NCI-H510A treated with DMSO at 0.1 percent for 48 hours (cell line): ENCODE results near the gene WNK3.
A peak's percentile ranks its signal among the peaks of the same experiment; 100 is the strongest.

Source experiments
- DNase-seq: peaks from one replicate; lab custom pipeline; 2025; lab: John Stamatoyannopoulos, UW

WNK3 gene

DNA sequence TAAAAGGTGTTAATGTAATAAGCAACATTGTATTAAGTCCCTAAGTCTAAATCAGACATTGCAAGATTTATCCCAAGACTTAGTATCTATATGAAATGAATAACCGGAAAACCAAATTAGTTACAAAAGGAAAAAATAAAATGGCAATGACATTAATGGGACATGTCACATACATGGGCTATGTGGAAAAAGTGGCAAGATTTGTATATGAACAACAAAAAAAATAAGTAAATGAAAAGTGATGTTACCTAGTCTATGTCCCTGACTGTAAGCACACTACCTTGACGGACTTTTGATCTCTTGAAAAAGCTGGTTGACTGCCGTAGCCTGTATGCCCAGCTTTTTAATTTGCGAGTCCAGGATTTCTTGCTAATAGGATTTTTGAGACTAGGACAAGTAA lies 119.3 kb downstream of the WNK3 start:
- no peak for DNase-seq

GRCh38 chrX:54237014-54237413 lies 120.8 kb downstream of the WNK3 start:
- DNase-seq = no peak

GRCh38 chrX:54230435-54231148 lies 127.3 kb downstream of the WNK3 start:
- no peak for DNase-seq

GRCh38 chrX:54223581-54223980 lies 134.3 kb downstream of the WNK3 start:
- DNase-seq = no peak

- no peak for DNase-seq
Measured at GRCh38 chrX:54213603-54214002, 144.2 kb downstream of the WNK3 start.

DNA sequence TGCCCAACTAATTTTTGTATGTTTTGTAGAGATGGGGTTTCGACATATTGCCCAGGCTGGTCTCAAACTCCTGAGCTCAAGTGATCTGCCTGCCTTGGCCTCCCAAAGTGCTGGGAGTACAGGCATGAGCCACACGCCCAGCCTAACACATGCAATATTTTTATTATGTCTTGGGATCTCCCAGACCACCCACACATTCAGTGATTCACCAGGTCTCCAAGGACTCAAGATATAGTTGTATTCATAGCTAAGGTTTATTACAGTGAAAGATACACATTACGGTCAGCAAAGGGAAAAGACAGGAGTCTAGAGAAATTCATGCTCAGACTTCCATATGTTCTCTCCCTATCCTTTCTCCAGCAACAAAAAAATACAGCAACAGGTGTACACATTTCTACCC lies 149.3 kb downstream of the WNK3 start:
- DNase-seq = no peak

- no peak for DNase-seq
Measured at GRCh38 chrX:54198262-54198661, 159.6 kb downstream of the WNK3 start.

DNA sequence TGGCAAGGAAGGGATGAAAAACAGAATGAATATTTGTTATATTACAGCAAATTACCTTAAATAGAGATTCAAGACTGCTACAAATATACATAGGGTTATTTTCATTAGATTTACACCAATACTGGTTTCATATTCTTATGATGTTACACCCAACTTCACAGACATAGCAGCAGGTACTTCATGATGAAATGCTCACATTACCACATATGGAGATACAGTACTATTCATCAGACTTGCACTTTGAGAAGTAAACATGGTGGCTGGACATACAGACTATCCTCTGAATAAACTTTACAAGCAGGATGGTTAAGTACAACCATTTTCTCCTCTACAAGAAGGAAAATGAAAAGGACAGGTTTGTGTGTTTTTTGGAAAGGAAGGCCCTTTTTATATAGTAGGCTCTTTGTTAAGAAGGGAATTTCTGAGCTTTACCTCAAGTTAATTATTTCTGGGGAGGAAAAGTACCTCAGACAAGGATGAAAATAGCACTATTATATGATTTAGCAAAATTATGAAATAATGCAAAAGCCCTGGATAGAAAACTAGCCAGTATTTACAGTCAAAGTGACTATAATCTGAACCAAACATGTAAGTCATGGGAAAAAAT lies 162.8 kb downstream of the WNK3 start:
- DNase-seq = no peak

GRCh38 chrX:54193085-54193821 lies 164.6 kb downstream of the WNK3 start:
- DNase-seq = no peak

DNA sequence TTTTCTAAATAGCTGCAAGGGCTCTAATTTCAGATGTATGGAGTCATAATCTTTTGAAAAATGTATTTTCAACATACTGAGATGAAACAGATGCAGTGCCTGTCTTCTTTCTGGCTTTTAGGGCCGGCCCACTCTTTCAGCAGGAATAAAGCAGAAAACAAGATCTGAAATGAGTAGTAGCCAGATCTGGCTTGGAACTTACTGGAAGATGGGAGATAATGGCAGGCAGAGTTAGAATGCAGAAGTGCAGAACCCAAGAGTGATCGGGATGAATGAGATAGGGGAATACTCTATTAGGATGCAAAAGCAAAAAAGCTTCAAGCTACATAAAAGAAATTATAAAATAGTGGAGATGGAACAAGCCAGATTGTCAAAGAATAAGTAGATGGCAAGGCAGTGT lies 173.4 kb downstream of the WNK3 start:
- no peak for DNase-seq

GRCh38 chrX:54182864-54183613 lies 174.8 kb downstream of the WNK3 start, which contains the start of gene FAM120C:
TSS of gene FAM120C (minus strand) at chrX:54183254. CDS start at chrX:54183198, 56 bp downstream.
- DNase-seq = peak; percentile 61

DNA sequence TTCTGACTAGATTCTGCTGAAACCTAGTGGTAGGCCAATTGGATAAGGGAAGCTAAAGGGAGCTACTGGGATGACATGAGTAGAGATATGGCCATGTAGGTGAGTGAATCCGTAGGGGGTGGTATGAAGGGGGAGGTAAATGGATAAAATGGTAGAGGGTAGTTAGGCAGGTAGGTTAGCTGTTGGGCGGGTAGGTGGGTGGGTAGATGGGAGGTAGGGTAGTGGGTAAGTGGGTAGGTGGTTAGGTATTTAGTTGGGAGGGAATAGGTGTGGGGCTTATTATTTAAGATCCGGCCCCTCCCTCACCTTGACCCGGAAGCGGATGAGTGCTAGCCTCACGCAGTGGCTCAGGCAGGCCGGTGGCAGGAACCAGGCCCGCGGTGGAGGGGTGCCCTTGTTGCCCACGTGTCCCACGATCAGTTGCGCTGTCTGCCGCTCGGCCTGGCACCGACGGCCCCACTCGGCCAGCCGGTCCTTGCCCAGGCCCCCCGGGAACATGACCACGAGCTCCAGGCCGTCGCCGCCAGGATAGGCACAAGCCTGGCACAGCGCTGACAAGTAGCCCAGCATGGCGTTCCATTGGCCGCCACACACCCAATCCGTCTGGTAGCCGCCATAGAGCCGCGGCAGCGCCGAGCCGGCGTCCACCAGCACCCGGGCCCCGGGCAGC lies 175.5 kb downstream of the WNK3 start:
- DNase-seq = peak; percentile 14

DNA sequence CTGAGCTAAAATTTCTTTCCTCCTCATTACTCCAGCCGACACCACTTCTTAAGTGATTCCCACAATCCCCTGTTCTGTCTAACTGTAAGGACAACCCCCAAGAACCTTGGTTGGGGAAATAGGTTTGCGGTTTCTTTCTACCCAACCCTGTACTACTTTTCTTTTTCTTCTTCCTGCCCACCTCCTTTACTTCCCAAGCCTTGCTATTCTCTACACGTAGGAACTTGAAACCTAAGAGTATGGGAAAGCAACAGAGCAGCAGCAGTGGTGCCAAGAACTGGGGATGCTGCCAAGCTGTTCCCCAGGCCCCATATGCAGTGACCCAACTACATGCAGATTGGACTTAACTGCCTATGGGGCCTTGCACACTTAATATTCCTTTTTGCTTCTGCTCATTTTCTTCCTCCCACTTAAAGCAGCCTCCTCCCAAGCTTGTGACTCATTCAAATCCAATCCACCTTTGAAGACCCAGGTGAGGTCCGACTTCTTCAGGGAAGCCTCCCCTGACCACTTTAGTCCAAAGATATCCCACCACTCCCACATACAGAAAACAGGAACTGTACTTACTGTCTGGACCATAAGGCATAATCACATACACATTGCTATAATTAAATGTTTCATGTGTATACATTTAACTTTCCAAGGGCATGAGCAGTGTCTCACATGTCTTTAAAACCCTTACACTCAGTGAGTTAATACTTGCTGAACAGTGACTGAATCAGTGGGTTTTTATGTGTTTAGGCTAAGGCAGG lies 176.5 kb downstream of the WNK3 start:
- DNase-seq = peak; percentile 2

GRCh38 chrX:54180403-54180802 lies 177.4 kb downstream of the WNK3 start:
- DNase-seq = no peak

GRCh38 chrX:54178100-54178940 lies 179.5 kb downstream of the WNK3 start:
- peak; percentile 1 for DNase-seq

DNA sequence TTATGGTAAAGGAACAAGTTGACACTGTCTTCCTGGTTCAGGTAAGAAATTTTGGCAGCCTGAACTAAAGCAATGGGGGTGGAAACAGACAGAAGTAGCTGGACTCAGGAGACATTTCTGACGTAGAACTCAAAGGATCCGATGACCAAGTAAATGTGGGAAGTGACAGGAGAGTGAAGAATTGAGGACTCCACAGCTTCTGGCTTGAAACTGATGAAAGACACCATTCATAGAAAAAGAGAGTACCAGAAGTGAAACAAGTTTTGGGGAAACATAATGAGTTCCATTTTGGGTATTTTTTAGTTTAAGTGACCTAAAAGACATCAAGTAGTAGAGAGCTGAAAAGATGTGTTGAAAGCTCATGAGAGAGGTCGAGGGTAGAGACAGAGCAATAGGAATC lies 180.5 kb downstream of the WNK3 start:
- no peak for DNase-seq

DNA sequence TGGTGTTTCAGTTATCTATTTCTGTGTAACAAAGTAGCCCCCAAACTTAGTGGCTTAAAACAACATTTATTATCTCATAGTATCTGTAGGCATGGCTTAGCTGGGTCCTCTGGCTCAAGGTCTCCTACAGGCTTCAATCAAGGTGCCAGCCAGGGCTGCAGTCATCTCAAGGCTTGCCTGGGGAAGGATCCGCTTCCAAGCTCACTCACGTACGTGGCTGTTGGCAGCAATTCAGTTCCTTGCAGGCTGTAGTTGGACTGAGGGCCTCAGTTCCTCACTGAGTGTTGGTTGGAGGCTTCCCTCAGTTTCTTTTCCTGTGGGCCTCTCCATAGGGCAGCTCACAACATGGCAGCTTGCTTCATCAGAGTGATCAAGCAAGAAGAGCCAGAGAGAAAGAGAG lies 184.1 kb downstream of the WNK3 start:
- DNase-seq = no peak

DNA sequence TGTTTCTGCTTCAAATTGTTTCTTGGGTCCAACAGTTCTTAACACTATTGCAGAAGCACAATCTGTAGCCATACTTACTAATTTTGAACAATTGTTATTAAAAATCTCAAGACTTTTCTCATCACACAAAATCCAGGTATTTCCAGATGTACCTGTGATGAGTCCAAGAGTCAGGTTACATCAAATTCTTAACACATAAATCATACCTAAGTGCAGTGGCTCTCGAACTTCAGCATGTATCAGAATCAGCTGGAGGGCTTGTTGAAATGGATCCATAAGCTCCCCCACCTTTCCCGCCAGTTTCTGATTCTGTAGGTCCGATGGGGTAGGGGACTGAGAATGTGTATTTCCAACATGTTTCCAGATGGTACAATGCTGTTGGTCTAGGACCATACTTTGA lies 185.4 kb downstream of the WNK3 start:
- no peak for DNase-seq

DNA sequence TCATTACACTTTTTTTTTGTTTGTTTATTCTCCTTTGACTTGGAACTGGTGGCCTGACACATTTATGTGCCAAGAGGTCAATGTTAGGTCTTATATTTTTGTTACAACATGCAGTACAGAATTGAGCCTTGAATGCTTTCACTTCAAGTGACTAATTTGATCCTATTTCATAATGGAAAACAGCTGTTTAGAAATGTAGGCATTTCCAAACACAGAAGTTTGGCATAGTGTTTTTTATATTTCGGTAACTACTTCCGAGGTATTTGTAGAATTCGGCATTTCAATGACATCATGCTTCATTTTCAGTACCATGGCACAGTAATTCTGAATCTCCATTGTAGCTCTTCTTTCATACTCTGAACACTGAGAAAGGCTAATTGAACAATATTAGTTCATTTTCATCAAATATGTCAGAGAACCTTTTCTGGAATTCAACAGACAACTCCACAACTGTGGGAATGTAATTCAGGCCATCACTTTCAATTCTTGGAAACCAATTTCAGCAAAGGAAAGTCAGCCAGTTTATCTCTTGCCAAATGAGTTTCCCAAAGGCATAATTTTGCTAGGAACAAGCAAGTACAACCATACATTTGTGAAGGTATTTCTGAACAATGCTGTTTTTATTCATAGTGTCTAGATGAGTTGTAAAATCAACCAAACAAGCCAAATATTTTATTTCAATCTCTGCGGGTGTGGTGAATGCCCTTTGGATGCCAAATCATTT lies 186.2 kb downstream of the WNK3 start:
- no peak for DNase-seq

GRCh38 chrX:54171091-54171490 lies 186.8 kb downstream of the WNK3 start:
- DNase-seq = no peak
